ENCODE results near the gene BOC.

Gene BOC

GRCh38 chr3:113284453-113285050 is 73.2 kb downstream of the BOC start:
- peaks cover 56% of the 10 kb centered on the region for H3K4me1 Mint-ChIP-seq
- H3K9me3 Mint-ChIP-seq = no peaks in the 10 kb centered on the region
- peaks cover 3% of the 10 kb centered on the region for H3K27me3 Mint-ChIP-seq (ENCODE audit: low read depth)
- no peak for TF ChIP-seq CTCF (IDR thresholded peaks at IDR 0.05; ENCODE audit: unreplicated experiment in 3 of 3)
- peak overlapping the region in 2 of 3 experiments; percentile 68 to 81 for H3K27ac Mint-ChIP-seq
- H3K36me3 Mint-ChIP-seq (ENCODE audit: low read depth) = peaks cover 74% of the 10 kb centered on the region
- no peak overlapping the region for H3K4me3 Mint-ChIP-seq

GRCh38 chr3:113285226-113285625 is 73.9 kb downstream of the BOC start:
- no peak for TF ChIP-seq CTCF (IDR thresholded peaks at IDR 0.05; ENCODE audit: unreplicated experiment in 3 of 3)
- peaks cover 3% of the 10 kb centered on the region for H3K27me3 Mint-ChIP-seq (ENCODE audit: low read depth)
- H3K9me3 Mint-ChIP-seq = no peaks in the 10 kb centered on the region
- no peak overlapping the region for H3K4me3 Mint-ChIP-seq
- peaks cover 69% of the 10 kb centered on the region for H3K36me3 Mint-ChIP-seq (ENCODE audit: low read depth)
- H3K4me1 Mint-ChIP-seq = peaks cover 62% of the 10 kb centered on the region
- H3K27ac Mint-ChIP-seq = peak overlapping the region; percentile 32 to 77 (median 39)

- Mint-ChIP-seq H3K9me3 (no peaks in the 10 kb centered on the region), H3K27me3 (ENCODE audit: low read depth) (peaks cover 3% of the 10 kb centered on the region), H3K27ac (peak overlapping the region; percentile 32 to 77 (median 39)), H3K36me3 (ENCODE audit: low read depth) (peaks cover 64% of the 10 kb centered on the region), H3K4me3 (no peak overlapping the region), H3K4me1 (peaks cover 62% of the 10 kb centered on the region)
- no peak for TF ChIP-seq CTCF (IDR thresholded peaks at IDR 0.05; ENCODE audit: unreplicated experiment in 3 of 3)
These were observed 74.4 kb downstream of the BOC start for GRCh38 chr3:113285741-113286140.

GRCh38 chr3:113286524-113286923 is 75.2 kb downstream of the BOC start:
- TF ChIP-seq CTCF (IDR thresholded peaks at IDR 0.05; ENCODE audit: unreplicated experiment in 3 of 3) = no peak
- H3K27me3 Mint-ChIP-seq (ENCODE audit: low read depth) = peaks cover 3% of the 10 kb centered on the region
- H3K9me3 Mint-ChIP-seq = no peaks in the 10 kb centered on the region
- peak overlapping the region; percentile 28 to 77 (median 32) for H3K27ac Mint-ChIP-seq
- peaks cover 63% of the 10 kb centered on the region for H3K4me1 Mint-ChIP-seq
- H3K36me3 Mint-ChIP-seq (ENCODE audit: low read depth) = peaks cover 56% of the 10 kb centered on the region
- no peak overlapping the region for H3K4me3 Mint-ChIP-seq

- no peak for TF ChIP-seq CTCF (IDR thresholded peaks at IDR 0.05; ENCODE audit: unreplicated experiment in 3 of 3)
- no peaks in the 10 kb centered on the region for H3K27me3 Mint-ChIP-seq (ENCODE audit: low read depth)
- H3K4me1 Mint-ChIP-seq = peaks cover 63% of the 10 kb centered on the region
- H3K27ac Mint-ChIP-seq = peak overlapping the region; percentile 58 to 77 (median 75)
- H3K36me3 Mint-ChIP-seq (ENCODE audit: low read depth) = peaks cover 49% of the 10 kb centered on the region
- no peak overlapping the region for H3K4me3 Mint-ChIP-seq
- H3K9me3 Mint-ChIP-seq = no peaks in the 10 kb centered on the region
These were observed 75.9 kb downstream of the BOC start for GRCh38 chr3:113287111-113287802.
